H1 (cell line): ENCODE results near the gene TSPAN4. TPM values are rescaled to one million over a fixed set of nuclear protein-coding genes. Genes with fewer than 3 reads are reported as not detected.

ENCODE experiments used
- CTCF ChIA-PET: fragments of 300-600 bp; sonication (Branson Sonifier 250); formaldehyde crosslinking; loops from one replicate; lab custom pipeline; 2021; ENCODE audit not compliant: partially characterized antibody; lab: Charles Lee
- POLR2A ChIA-PET: fragments of 300-600 bp; sonication (Branson Sonifier 250); formaldehyde crosslinking; loops from one replicate; lab custom pipeline; 2021; ENCODE audit warnings: inconsistent platforms; ENCODE audit not compliant: partially characterized antibody; lab: Charles Lee
- DNase-seq, 2 experiments: peaks; one replicate each; pipeline versions ENCODE4 v3.0.0 to v3.0.0-alpha.2; 2010 to 2022; ENCODE audit warnings: low spot score in 2 of 2, low read depth in 1 of 2, mixed read lengths in 1 of 2
- FAIRE-seq: peaks from 2 replicates; lab custom pipeline; 2011; peaks lifted over from hg19 to GRCh38; lab: Jason Lieb, UNC
- H2AFZ ChIP-seq: 2 replicates; pipeline ENCODE4 v1.8.1; 2012; ENCODE audit warnings: low read length, inconsistent platforms
- H2AK5ac ChIP-seq: 2 replicates; pipeline ENCODE4 v1.6.1; 2013; ENCODE audit warnings: low read depth, low read length
- H2BK120ac ChIP-seq: replicated peaks from 2 replicates; pipeline ENCODE3; 2013; ENCODE audit warnings: low read depth, low read length, inconsistent platforms
- H2BK12ac ChIP-seq: 2 replicates; pipeline ENCODE4 v1.6.1; 2013; ENCODE audit warnings: low read depth, low read length
- H2BK15ac ChIP-seq: 2 replicates; pipeline ENCODE4 v1.6.1; 2013; ENCODE audit warnings: low read length
- H2BK20ac ChIP-seq: 2 replicates; pipeline ENCODE4 v1.6.1; 2013; ENCODE audit warnings: low read length
- H2BK5ac ChIP-seq: 2 replicates; pipeline ENCODE4 v1.6.1; 2013; ENCODE audit warnings: low read depth, low read length
- H3K14ac ChIP-seq: 2 replicates; pipeline ENCODE4 v1.6.1; 2013; ENCODE audit warnings: inconsistent platforms; ENCODE audit not compliant: insufficient read length
- H3K18ac ChIP-seq: 2 replicates; pipeline ENCODE4 v1.6.1; 2013; ENCODE audit warnings: low read length; ENCODE audit errors: extremely low read depth
- H3K23ac ChIP-seq: 2 replicates; pipeline ENCODE4 v1.6.1; 2013; ENCODE audit warnings: inconsistent platforms; ENCODE audit not compliant: insufficient read length
- H3K23me2 ChIP-seq: 2 replicates; pipeline ENCODE4 v1.6.1; 2013; ENCODE audit warnings: low read depth, low read length
- H3K27ac ChIP-seq: 2 replicates; pipeline ENCODE4 v1.6.1; 2011; ENCODE audit warnings: low read depth, low read length, inconsistent platforms
- H3K27me3 ChIP-seq, 4 experiments: replicated peaks in 1 of 4; 1 replicate in 1 of 4; 2 replicates in 3 of 4; pipeline versions ENCODE4 v1.6.1 to v1.8.1; 2011 to 2013; ENCODE audit warnings: low read length in 3 of 4, mild to moderate bottlenecking in 3 of 4, inconsistent platforms in 2 of 4, mixed read lengths in 2 of 4, moderate library complexity in 1 of 4; ENCODE audit not compliant: control insufficient read depth in 3 of 4, insufficient read depth in 3 of 4; ENCODE audit errors: extremely low read depth in 1 of 4
- H3K36me3 ChIP-seq, 4 experiments: 2 replicates each; pipeline versions ENCODE4 v1.6.1 to v1.8.1; 2011 to 2013; ENCODE audit warnings: mild to moderate bottlenecking in 4 of 4, low read length in 3 of 4, moderate library complexity in 2 of 4, control low read depth in 1 of 4, inconsistent platforms in 1 of 4; ENCODE audit not compliant: insufficient read depth in 4 of 4, control insufficient read depth in 2 of 4
- H3K4ac ChIP-seq: replicated peaks from 2 replicates; pipeline ENCODE3; 2013; ENCODE audit warnings: low read length, low read depth, mixed read lengths, inconsistent platforms; ENCODE audit not compliant: insufficient read length
- H3K4me1 ChIP-seq, 4 experiments: replicated peaks in 1 of 4; 1 replicate in 1 of 4; 2 replicates in 3 of 4; pipeline versions ENCODE4 v1.6.1 to v1.8.1; 2011 to 2013; ENCODE audit warnings: low read length in 3 of 4, inconsistent platforms in 2 of 4, mixed read lengths in 1 of 4; ENCODE audit not compliant: insufficient read depth in 4 of 4, control insufficient read depth in 3 of 4
- H3K4me2 ChIP-seq, 2 experiments: 2 replicates each; pipeline versions ENCODE4 v1.6.1 to v1.8.1; 2011 to 2013; ENCODE audit warnings: low read depth in 2 of 2, low read length in 2 of 2, control low read depth in 1 of 2, inconsistent platforms in 1 of 2, mild to moderate bottlenecking in 1 of 2; ENCODE audit not compliant: insufficient read depth in 1 of 2
- H3K4me3 ChIP-seq, 4 experiments: fragments of 200-600, 300-600 bp in 1 of 4; sonication (generic), shearing (Covaris generic), sonication (Bioruptor Twin) in 1 of 4; 2 replicates each; pipeline versions ENCODE4 v1.5.1 to v1.8.1; 2011 to 2016; ENCODE audit warnings: low read length in 4 of 4, low read depth in 3 of 4, control low read depth in 2 of 4, inconsistent platforms in 2 of 4, mild to moderate bottlenecking in 2 of 4, mixed read lengths in 1 of 4, moderate library complexity in 1 of 4; ENCODE audit not compliant: insufficient read depth in 2 of 4; ENCODE audit errors: extremely low read depth in 1 of 4
- H3K56ac ChIP-seq: replicated peaks from 2 replicates; pipeline ENCODE3; 2013; ENCODE audit warnings: low read depth, mild to moderate bottlenecking, mixed read lengths, low read length, inconsistent platforms; ENCODE audit not compliant: insufficient read length
- H3K79me1 ChIP-seq: 2 replicates; pipeline ENCODE4 v1.6.1; 2013; ENCODE audit warnings: low read depth, low read length, control low read depth
- H3K79me2 ChIP-seq, 2 experiments: 2 replicates each; pipeline versions ENCODE4 v1.6.1 to v1.8.1; 2012 to 2013; ENCODE audit warnings: low read length in 2 of 2, mild to moderate bottlenecking in 2 of 2, inconsistent platforms in 1 of 2; ENCODE audit not compliant: insufficient read depth in 2 of 2, control insufficient read depth in 1 of 2
- H3K9ac ChIP-seq, 4 experiments: replicated peaks in 1 of 4; 1 replicate in 1 of 4; 2 replicates in 3 of 4; pipeline versions ENCODE4 v1.6.1 to v1.8.1; 2011 to 2013; ENCODE audit warnings: low read depth in 3 of 4, low read length in 3 of 4, control low read depth in 2 of 4, mild to moderate bottlenecking in 2 of 4, moderate library complexity in 2 of 4, inconsistent platforms in 1 of 4; ENCODE audit errors: extremely low read depth in 1 of 4
- H3K9me3 ChIP-seq, 2 experiments: 2 replicates each; pipeline versions ENCODE4 v1.6.1 to v1.8.1; 2012 to 2013; ENCODE audit warnings: mild to moderate bottlenecking in 2 of 2, moderate library complexity in 2 of 2, control low read depth in 1 of 2, inconsistent platforms in 1 of 2, low read depth in 1 of 2, low read length in 1 of 2, mixed read lengths in 1 of 2; ENCODE audit not compliant: insufficient read depth in 2 of 2
- H4K20me1 ChIP-seq, 2 experiments: replicated peaks in 1 of 2; 2 replicates each; pipeline versions ENCODE3 to v1.8.1; 2011 to 2013; ENCODE audit warnings: inconsistent platforms in 2 of 2, low read length in 2 of 2, mild to moderate bottlenecking in 1 of 2; ENCODE audit not compliant: insufficient read depth in 2 of 2, control insufficient read depth in 1 of 2
- H4K5ac ChIP-seq: 2 replicates; pipeline ENCODE4 v1.6.1; 2013; ENCODE audit warnings: low read length, low read depth, mixed read lengths, inconsistent platforms; ENCODE audit not compliant: insufficient read length
- H4K8ac ChIP-seq: 2 replicates; pipeline ENCODE4 v1.8.0; 2013; ENCODE audit warnings: mild to moderate bottlenecking, moderate library complexity, low read length, inconsistent platforms; ENCODE audit not compliant: insufficient read depth; ENCODE audit errors: extremely low read depth
- H4K91ac ChIP-seq: replicated peaks from 2 replicates; pipeline ENCODE3; 2013; ENCODE audit warnings: low read length, mixed read lengths, inconsistent platforms; ENCODE audit not compliant: insufficient read length
- BCL11A ChIP-seq, 2 experiments: IDR thresholded peaks; one replicate each; pipeline ENCODE4 v1.6.1; 2011; ENCODE audit warnings: low read depth in 2 of 2, low read length in 2 of 2, mild to moderate bottlenecking in 2 of 2
- CHD2 ChIP-seq: IDR thresholded peaks from 2 replicates; pipeline ENCODE4 v1.6.1; 2012; ENCODE audit warnings: low read length, improper control_type of control experiment
- CTBP2 ChIP-seq: IDR thresholded peaks from 2 replicates; pipeline ENCODE4 v1.7.0; 2011; ENCODE audit warnings: borderline replicate concordance, mild to moderate bottlenecking, moderate library complexity, mixed read lengths, low read length; ENCODE audit not compliant: insufficient read depth, insufficient read length
- EP300 ChIP-seq, 2 experiments: IDR thresholded peaks; 1 replicate in 1 of 2; 2 replicates in 1 of 2; pipeline ENCODE4 v1.6.1; 2011 to 2012; ENCODE audit warnings: low read depth in 2 of 2, low read length in 2 of 2, mild to moderate bottlenecking in 2 of 2, borderline replicate concordance in 1 of 2, inconsistent platforms in 1 of 2, moderate library complexity in 1 of 2
- HDAC2 ChIP-seq, 2 experiments: fragments of 300-600 bp in 1 of 2; sonication (generic) in 1 of 2; IDR thresholded peaks; 2 replicates each; pipeline ENCODE4 v1.6.1; 2011 to 2012; ENCODE audit warnings: low read depth in 2 of 2, low read length in 2 of 2, mild to moderate bottlenecking in 2 of 2, moderate library complexity in 2 of 2, borderline replicate concordance in 1 of 2, inconsistent platforms in 1 of 2
- KDM1A ChIP-seq: fragments of 200-600, 300-600 bp; sonication (generic); IDR thresholded peaks from 2 replicates; pipeline ENCODE4 v1.7.1; 2016; ENCODE audit warnings: mild to moderate bottlenecking, low read length, borderline replicate concordance
- KDM5A ChIP-seq: fragments of 200-600 bp; IDR thresholded peaks from 2 replicates; pipeline ENCODE4 v1.7.1; 2012; ENCODE audit warnings: mild to moderate bottlenecking, low read length, inconsistent platforms, mixed read lengths
- NANOG ChIP-seq: IDR thresholded peaks from 2 replicates; pipeline ENCODE4 v1.6.1; 2011; ENCODE audit warnings: low read length, low read depth, mild to moderate bottlenecking, inconsistent platforms; ENCODE audit not compliant: insufficient read depth, poor library complexity, severe bottlenecking
- NRF1 ChIP-seq: IDR thresholded peaks from 2 replicates; pipeline ENCODE4 v1.6.1; 2011; ENCODE audit warnings: mild to moderate bottlenecking, low read depth, low read length, improper control_type of control experiment
- RXRA ChIP-seq: IDR thresholded peaks from 2 replicates; pipeline ENCODE4 v1.6.1; 2011; ENCODE audit warnings: low read depth, mild to moderate bottlenecking, low read length, moderate library complexity; ENCODE audit not compliant: insufficient read depth
- SIRT6 ChIP-seq: IDR thresholded peaks from one replicate; pipeline ENCODE4 v1.7.1; 2012; ENCODE audit warnings: low read length, inconsistent platforms
- SUZ12 ChIP-seq: fragments of 200-600 bp; sonication (generic); IDR thresholded peaks from 2 replicates; pipeline ENCODE4 v1.6.1; 2012; ENCODE audit warnings: mild to moderate bottlenecking, inconsistent platforms, low read length, moderate library complexity, mixed read lengths
- TEAD4 ChIP-seq: IDR thresholded peaks from 2 replicates; pipeline ENCODE4 v1.6.1; 2012; ENCODE audit warnings: low read depth, low read length, inconsistent platforms, mixed read lengths
- WGBS, 2 experiments: shearing (Covaris generic) in 1 of 2; methylation state at CpG; one replicate each; pipeline versions ENCODE4 v1.1.6 to v1.1.7; 2013 to 2015; ENCODE audit warnings: low lambda C conversion rate in 2 of 2, mixed read lengths in 2 of 2, inconsistent platforms in 1 of 2, low coverage in 1 of 2, missing lambda C conversion rate in 1 of 2; ENCODE audit not compliant: insufficient replicate concordance in 2 of 2, insufficient coverage in 1 of 2, insufficient read length in 1 of 2; ENCODE audit errors: extremely low coverage in 1 of 2, missing lambda C conversion rate in 1 of 2; 5-methylcytosine and 5-hydroxymethylcytosine counted together
- polyA plus RNA-seq, 7 experiments: library from polyadenylated mRNA; depleted of rRNA in 3 of 7; stranded (reverse) in 5 of 7; unstranded in 2 of 7; fragments of >200 nt in 5 of 7; fragments of 200-250 nt in 2 of 7; gene quantifications; 1 replicate in 5 of 7; 2 replicates in 1 of 7; 4 replicates in 1 of 7; pipeline versions ENCODE4 v1.2.1 to v1.2.3, GENCODE V29; 2011 to 2013; ENCODE audit warnings: missing spikeins in 2 of 7, mixed read lengths in 2 of 7
- total RNA-seq: library from RNA; stranded (reverse); fragmentation: NEBNext Ultra II Directional; extraction: Animal tissue kit (Norgen Biotek cat#: 25700); gene quantifications from 2 replicates; pipeline ENCODE4 v1.2.1, GENCODE V29; 2021

The TSPAN4 gene
- total and polyA plus RNA-seq, 2 of the 8 experiments (the other 6 are each of a cell fraction or from before 2014, with no cell fraction given), result 74.1 to 145 TPM

DNA sequence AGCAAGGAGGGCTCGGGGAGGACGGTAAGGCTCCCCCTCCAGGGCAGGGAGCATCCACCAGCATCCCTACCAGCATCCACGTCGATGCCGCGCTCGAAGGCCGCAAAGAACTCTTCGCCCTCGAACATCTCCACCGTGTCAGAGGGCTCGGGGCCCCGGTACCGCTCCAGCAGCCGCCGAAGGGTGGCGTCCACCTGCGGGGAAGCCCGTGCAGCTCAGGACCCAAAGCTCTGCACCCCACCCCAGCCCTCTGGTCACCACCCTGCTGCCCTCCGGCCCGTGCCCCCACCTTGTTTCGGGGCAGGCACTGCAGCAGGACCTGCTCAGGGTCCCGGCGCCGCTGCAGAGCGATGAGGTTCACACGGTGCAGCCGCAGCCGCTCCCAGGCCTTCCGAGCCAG, 42.2 kb upstream of the TSPAN4 start:
- H3K79me1 ChIP-seq, result peaks cover 5% of the 10 kb centered on the region; the same call in 1 of the 2 replicates
- H4K5ac ChIP-seq, result no peak overlapping the region
- H2AFZ ChIP-seq, result no peak overlapping the region
- no peak overlapping the region for H3K4me3 ChIP-seq
- peaks cover 0 to 13% of the 10 kb centered on the region in 2 experiments for H4K20me1 ChIP-seq
- no peak overlapping the region for H3K4me2 ChIP-seq
- H2BK20ac ChIP-seq, result no peak overlapping the region
- no peak overlapping the region for H2BK15ac ChIP-seq
- H3K18ac ChIP-seq, result no peak overlapping the region
- DNase-seq (no peak), FAIRE-seq (no peak)
- no peak overlapping the region for H3K4ac ChIP-seq
- H3K27me3 ChIP-seq, result no peaks in the 10 kb centered on the region; a peak in 1 of 7 replicates
- H3K36me3 ChIP-seq, result peaks cover 3 to 30% (median 6%) of the 10 kb centered on the region in 4 experiments; a peak in 5 of 8 replicates
- H3K27ac ChIP-seq, result no peak overlapping the region
- peaks cover 14% of the 10 kb centered on the region for H3K23me2 ChIP-seq
- no peak overlapping the region for H4K91ac ChIP-seq
- no peaks in the 10 kb centered on the region for H3K9me3 ChIP-seq
- no peak overlapping the region; the same call in 1 of the 2 replicates for H2BK5ac ChIP-seq
- H2BK12ac ChIP-seq, result no peak overlapping the region
- no peak overlapping the region for H3K14ac ChIP-seq
- 90% methylated on average over 28 of the region's 30 CpGs; no CpG with 5 or more reads in 1 of the 2 experiments for WGBS, 2 experiments
- CTCF ChIA-PET, result interaction anchor here (1.0 kb wide), 1 partner anchor 17 kb away, joined by 3 read pairs; no protein-coding TSS in a partner anchor
- no peak overlapping the region for H3K23ac ChIP-seq
- no peak overlapping the region for H2BK120ac ChIP-seq
- H3K9ac ChIP-seq, result no peak overlapping the region
- no peak overlapping the region for H3K56ac ChIP-seq
- H4K8ac ChIP-seq, result no peak overlapping the region
- H3K4me1 ChIP-seq, result peaks cover 4 to 25% (median 19%) of the 10 kb centered on the region in 4 experiments
- no peak overlapping the region for H2AK5ac ChIP-seq
- peaks cover 0 to 5% of the 10 kb centered on the region in 2 experiments; a peak in 1 of 4 replicates for H3K79me2 ChIP-seq
- POLR2A ChIA-PET, result interaction anchor here (0.8 to 53.0 kb wide), 3 partner anchors 8 to 54 kb away, joined by 5 to 1917 read pairs (median 28); partner anchors contain the start of genes CD151, CRACR2B, PNPLA2 and POLR2L
- no peak for TF ChIP-seq KDM5A
- TF ChIP-seq NANOG, result no peak
- TF ChIP-seq BCL11A (IDR thresholded peaks at IDR 0.05; ENCODE audit: low read depth in 2 of 2, low read length in 2 of 2), result no peak
- TF ChIP-seq NRF1, result no peak
- no peak for TF ChIP-seq TEAD4
- TF ChIP-seq SIRT6, result no peak
- TF ChIP-seq HDAC2 (IDR thresholded peaks at IDR 0.05; ENCODE audit: borderline replicate concordance in 1 of 2, low read depth in 2 of 2, low read length in 2 of 2), result no peak
- TF ChIP-seq CHD2, result no peak
- no peak for TF ChIP-seq KDM1A
- TF ChIP-seq EP300 (IDR thresholded peaks at IDR 0.05; ENCODE audit: borderline replicate concordance in 1 of 2, low read depth in 2 of 2, low read length in 2 of 2), result no peak
- no peak for TF ChIP-seq CTBP2
- TF ChIP-seq RXRA, result no peak
- no peak for TF ChIP-seq SUZ12
